Fibroblast of lung (primary cell): ENCODE measurements around the gene ATP6V0A1.

Experiments used
- CTCF ChIP-seq, 2 donors: IDR thresholded peaks in 1 of 2; conservative IDR thresholded peaks in 1 of 2; 1 replicate in 1 of 2; 2 replicates in 1 of 2; pipeline ENCODE4 v1.5.1; 2011 to 2012; ENCODE audit warnings: low read length in 2 of 2, control low read depth in 1 of 2, inconsistent platforms in 1 of 2, low read depth in 1 of 2, mild to moderate bottlenecking in 1 of 2
- EZH2 ChIP-seq: IDR thresholded peaks from 2 replicates; pipeline ENCODE4 v1.5.1; 2012; ENCODE audit warnings: low read length, control low read depth, mild to moderate bottlenecking; ENCODE audit errors: missing control alignments

- TF ChIP-seq CTCF (conservative IDR thresholded peaks at IDR 0.05 in 1 of 2, IDR thresholded peaks at IDR 0.05 in 1 of 2; ENCODE audit: low read depth in 1 of 2, low read length in 2 of 2) (no peak), EZH2 (no peak)
Measured at GRCh38 chr17:42512246-42512645, 53.6 kb downstream of the ATP6V0A1 start.
